GM10248 (cell line): ENCODE measurements around the gene CEP72.
"Not testable (repeated sequence)": the region's sequence is repeated elsewhere in the genome, so short reads cannot be mapped to it uniquely, and the experiment has no call there.

ENCODE experiments used
- CTCF ChIA-PET: fragments of 300-600 bp; sonication (Branson Sonifier 250); formaldehyde crosslinking; extraction: SDS; loops from one replicate; lab custom pipeline; 2021; ENCODE audit warnings: antibody characterized with exemption; lab: Yijun Ruan, JAX
- POLR2A ChIA-PET: fragments of 350-650 bp; sonication (Branson Sonifier 250); formaldehyde crosslinking; extraction: SDS; loops from one replicate; lab custom pipeline; 2020; ENCODE audit warnings: antibody characterized with exemption; lab: Yijun Ruan, JAX
- DNase-seq: peaks from one replicate; pipeline ENCODE4 v3.0.0; 2012; ENCODE audit errors: extremely low spot score
- TF ChIP-seq, protein P1 (sequence below): IDR thresholded peaks from 2 replicates; pipeline ENCODE4 v1.5.1; 2012; ENCODE audit warnings: mild to moderate bottlenecking, low read depth; ENCODE audit errors: extremely low read depth, missing control alignments, control extremely low read depth

CEP72 gene

DNA sequence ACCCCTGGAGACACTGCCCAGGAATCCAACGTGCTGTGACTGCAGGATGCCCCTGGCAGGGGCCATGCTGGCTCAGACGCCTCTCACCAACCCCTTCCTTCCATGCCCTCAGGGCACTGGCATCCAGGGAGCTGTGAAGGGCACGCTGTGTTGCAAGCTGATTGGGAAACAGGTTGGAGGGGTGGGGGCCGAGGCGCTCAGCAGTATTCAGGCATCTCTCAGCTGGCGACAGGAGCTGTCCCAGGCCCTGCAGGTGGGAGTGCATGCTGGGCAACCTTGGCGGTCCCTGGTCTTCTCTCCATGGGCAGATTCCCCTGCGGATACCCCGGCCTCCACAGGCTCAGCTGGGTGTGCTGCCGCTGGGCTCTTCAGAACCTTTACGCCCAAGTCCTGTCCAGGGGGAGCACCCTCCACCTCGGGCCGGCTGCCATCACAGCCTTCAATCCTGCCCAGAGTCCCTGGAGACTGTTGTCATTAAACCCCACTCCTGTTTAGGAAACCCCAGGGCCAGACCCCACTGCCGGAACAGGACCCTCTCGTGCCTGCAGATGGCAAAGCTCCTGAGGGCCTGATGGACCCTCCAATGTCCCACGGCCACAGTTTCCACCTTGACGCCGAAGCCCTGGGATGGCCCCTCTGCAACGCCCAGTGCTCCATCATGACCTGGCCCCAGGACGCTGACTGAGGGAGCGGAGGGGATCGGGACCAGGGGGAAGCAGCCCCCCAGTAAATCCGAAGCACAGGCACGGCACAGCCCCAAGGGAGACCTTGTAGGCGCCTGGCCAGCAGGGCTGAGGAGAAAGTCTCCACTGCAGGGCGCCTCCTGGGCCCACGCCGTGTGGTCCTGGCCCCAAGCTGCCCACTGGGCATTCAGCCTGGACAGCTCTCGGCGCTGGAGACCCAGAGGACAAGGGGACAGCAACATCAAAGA is 71.7 kb downstream of the CEP72 start:
- DNase-seq, result no peak
- ChIA-PET POLR2A (no interaction called here), CTCF (no interaction called here)
- TF ChIP-seq, protein P1, sequence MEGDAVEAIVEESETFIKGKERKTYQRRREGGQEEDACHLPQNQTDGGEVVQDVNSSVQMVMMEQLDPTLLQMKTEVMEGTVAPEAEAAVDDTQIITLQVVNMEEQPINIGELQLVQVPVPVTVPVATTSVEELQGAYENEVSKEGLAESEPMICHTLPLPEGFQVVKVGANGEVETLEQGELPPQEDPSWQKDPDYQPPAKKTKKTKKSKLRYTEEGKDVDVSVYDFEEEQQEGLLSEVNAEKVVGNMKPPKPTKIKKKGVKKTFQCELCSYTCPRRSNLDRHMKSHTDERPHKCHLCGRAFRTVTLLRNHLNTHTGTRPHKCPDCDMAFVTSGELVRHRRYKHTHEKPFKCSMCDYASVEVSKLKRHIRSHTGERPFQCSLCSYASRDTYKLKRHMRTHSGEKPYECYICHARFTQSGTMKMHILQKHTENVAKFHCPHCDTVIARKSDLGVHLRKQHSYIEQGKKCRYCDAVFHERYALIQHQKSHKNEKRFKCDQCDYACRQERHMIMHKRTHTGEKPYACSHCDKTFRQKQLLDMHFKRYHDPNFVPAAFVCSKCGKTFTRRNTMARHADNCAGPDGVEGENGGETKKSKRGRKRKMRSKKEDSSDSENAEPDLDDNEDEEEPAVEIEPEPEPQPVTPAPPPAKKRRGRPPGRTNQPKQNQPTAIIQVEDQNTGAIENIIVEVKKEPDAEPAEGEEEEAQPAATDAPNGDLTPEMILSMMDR, result no peak

DNA sequence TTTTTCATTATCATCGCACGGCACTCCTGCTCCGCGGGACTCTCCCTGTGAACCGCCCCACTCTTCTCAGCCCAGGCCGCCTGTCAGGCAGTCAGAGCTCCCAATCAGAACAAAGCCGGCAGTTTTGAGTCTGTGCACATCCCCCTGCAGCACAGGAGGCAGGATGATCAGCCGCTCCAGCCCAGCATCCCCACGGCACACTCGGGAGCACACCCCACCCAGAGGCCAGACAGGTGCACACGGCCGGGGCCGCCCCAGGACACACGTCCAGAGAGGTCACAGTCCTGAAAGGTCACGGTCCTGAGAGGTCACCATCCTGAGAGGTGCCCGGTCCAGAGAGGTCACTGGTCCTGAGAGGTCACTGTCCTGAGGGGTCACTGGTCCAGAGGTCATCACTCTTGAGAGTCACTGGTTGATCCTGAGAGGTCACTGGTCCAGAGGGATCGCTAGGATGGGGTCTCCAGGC is 72.6 kb downstream of the CEP72 start:
- ChIA-PET POLR2A (no interaction called here), CTCF (no interaction called here)
- DNase-seq, result no peak
- TF ChIP-seq, protein P1, result no peak

DNA sequence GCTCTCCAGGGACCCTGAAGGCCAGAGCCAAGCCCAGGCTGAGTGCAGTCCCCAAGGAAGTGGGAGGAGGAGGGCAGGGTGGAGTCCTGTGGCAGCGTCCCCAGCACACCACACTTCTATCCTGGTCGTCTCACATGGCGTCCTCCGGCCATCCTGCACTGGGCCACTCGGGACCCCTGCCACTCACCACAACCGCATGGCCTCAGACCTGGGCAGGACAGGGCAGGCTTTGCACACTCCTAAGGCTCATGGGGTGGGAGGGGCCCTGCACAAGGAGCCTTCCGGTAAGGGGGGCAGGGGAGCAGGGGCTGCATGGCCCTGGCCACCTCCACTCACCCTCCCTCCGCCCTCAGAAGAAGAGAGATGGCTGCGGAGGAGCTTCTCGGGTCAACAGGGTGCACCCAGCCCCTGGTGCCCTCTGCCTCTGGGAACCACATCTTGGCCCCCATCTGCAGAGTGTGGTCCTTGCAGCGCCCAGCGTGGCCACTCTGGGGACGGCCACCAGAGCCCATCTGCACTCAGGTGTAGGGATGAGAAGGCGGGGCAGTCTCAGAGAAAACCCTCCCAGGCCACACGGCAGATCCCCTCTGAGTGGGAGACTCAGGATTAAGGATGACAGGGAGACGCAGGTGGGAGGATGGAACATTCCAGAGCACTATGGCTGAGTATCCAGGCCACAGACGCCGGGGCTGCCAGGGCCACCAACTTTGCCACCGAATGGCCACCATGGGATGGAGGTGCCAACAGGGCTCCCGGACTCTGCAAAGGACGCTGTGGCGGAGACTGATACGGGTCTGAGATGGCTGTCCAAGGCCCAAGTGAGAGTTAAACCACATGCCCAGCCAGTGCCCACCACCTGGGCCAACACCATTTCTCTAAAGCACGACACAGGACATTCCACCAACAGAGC is 73.4 kb downstream of the CEP72 start:
- TF ChIP-seq, protein P1, result no peak
- no peak for DNase-seq
- ChIA-PET CTCF (no interaction called here), POLR2A (no interaction called here)

DNA sequence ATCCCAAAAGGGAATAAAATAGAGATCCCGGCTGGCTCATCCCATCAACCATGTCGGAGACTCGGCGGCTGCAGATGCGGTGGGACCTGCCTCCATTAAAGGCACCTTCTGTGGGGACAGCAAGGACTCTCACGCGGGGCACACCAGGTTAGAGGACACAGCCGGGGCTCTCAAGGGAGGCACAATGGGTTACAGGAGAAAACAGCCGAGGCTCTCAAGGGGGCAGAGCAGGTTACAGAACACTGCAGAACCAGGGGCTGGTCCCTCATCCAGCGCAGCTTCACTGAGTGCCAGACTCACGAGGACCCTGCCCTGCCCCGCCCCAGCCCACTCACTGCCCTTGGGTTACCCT is 74.0 kb downstream of the CEP72 start:
- POLR2A ChIA-PET, DNase-seq, CTCF ChIA-PET: not testable (repeated sequence)

DNA sequence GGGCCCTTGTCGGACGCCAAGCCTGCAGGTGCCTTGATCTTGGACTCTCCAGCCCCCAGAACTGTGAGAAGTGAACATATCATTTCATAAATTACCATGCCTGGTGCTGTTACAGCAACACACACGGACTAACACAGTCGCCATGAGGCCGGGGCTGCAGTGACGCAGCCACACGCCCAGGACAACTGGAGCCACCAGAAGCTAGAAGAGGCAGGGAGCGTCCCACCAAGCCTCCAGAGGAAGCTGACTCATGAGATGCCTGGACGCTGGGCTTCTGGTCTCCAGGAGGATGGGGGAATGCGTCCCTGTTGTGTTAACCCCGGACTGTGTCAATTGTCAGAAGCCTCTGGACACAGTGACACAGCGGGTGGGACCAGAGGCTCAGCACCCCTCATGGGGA is 74.8 kb downstream of the CEP72 start:
- DNase-seq, POLR2A ChIA-PET, CTCF ChIA-PET: not testable (repeated sequence)

DNA sequence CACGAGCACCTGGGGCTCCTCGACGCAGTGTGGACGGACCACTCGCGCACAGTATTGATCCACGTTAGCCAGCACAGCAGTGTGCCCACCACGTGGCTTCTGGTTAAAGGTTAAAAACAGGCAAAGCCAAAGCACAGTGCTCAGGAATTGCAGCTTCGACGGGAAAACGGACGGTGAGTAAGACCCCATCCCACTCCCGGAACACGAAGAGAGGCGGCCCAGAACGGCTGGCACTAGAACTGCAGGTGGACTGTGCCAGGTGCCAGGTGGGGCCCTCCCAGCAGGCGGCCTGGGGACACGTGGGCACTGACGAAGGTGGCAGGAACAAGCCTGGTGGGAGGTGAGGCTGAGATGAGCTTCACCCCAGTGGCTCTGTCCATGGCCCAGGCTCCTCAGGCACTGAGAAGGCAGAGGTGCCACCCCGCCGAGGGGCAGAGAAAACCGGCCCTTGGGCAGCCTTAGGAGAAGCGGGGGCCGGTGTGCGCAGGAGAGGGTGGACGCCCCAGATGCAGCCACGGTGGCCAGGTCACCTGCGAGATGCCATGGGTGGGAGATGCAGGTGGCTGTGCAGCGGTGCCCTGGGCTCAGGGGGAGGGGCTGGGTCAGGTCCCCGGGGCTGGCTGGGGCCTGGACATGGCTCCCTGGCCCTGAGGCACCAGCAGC is 76.3 kb downstream of the CEP72 start:
- DNase-seq, CTCF ChIA-PET, POLR2A ChIA-PET: not testable (repeated sequence)

DNA sequence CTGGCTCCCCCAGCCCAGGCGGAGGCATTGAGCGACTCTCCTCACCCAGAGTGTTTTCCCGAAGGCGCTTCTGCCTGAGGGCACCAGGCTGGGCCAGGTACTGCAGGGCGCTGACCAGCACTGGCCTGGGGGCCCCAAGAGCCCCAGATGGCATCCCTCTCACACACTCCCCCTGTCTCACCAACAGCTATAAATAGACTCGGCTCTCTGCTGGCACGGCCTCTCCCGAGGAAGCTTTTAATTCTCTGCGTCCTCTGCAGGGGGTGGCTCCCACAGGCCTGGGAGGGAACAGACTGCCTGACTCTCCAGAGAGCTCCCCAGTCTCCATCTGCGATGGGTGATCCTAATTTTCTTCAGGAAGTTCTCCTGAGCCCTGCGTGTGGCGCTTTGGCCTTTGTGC is 78.2 kb downstream of the CEP72 start:
- CTCF ChIA-PET, DNase-seq, POLR2A ChIA-PET: not testable (repeated sequence)

DNA sequence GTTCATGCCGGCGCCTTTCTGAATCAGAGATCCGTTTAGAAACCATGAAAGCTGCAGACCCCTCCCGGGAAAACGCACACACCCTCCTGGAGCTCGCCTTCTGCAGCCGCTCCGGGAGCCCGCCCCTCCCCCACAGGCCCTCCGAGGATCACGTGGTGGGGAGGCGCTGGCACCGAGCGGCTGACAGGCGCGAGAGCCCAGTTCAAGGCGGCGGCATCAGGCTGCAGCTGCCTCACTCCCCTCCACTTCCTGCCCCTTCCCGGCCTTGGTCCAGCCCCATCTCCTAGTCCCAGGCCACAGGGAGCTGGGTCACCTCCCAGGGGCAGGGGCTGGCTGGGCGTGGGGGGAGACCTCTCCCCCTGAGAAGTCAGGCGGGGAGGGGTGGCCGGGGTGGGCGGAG is 78.9 kb downstream of the CEP72 start:
- CTCF ChIA-PET, result not testable (repeated sequence)

More for the DNA sequence above, 78.9 kb downstream of the CEP72 start:
- DNase-seq, POLR2A ChIA-PET: not testable (repeated sequence)
